ENCODE data around the gene TREML4. TPM values are rescaled to one million over a fixed set of nuclear protein-coding genes. Genes with fewer than 3 reads are reported as not detected.

Gene TREML4
- total RNA-seq, 2 experiments from 2014 or later = not detected

DNA sequence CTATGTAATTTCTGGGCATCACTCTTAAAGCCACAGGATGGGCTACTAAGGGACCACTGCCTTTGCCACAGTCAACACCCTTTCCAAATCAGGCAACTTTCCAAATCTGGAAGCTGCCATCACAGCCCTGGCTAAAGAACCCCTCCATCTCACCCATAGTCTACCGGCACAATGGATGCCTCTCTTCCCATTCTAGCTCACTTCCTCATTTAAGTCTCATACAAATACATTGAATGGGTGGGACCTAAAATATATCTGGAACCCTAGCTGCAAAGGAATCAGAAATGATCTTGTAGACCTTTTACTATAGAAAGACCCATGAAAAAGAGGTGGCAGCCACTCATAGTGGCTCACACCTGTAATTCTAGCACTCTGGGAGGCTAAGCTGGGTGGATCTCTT is 3.3 kb upstream of the TREML4 start:
- TF ChIP-seq, protein P1, sequence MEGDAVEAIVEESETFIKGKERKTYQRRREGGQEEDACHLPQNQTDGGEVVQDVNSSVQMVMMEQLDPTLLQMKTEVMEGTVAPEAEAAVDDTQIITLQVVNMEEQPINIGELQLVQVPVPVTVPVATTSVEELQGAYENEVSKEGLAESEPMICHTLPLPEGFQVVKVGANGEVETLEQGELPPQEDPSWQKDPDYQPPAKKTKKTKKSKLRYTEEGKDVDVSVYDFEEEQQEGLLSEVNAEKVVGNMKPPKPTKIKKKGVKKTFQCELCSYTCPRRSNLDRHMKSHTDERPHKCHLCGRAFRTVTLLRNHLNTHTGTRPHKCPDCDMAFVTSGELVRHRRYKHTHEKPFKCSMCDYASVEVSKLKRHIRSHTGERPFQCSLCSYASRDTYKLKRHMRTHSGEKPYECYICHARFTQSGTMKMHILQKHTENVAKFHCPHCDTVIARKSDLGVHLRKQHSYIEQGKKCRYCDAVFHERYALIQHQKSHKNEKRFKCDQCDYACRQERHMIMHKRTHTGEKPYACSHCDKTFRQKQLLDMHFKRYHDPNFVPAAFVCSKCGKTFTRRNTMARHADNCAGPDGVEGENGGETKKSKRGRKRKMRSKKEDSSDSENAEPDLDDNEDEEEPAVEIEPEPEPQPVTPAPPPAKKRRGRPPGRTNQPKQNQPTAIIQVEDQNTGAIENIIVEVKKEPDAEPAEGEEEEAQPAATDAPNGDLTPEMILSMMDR (IDR thresholded peaks at IDR 0.05) = no peak
- ChIA-PET CTCF (no interaction called here), POLR2A (no interaction called here)
- no peaks in the 10 kb centered on the region for H3K4me1 ChIP-seq (ENCODE audit: insufficient read depth, low read length)
- Mint-ChIP-seq H3K27ac (no peak overlapping the region), H3K36me3 (ENCODE audit: low read depth) (no peaks in the 10 kb centered on the region), H3K4me1 (ENCODE audit: low read depth) (peaks cover 5% of the 10 kb centered on the region), H3K4me3 (no peak overlapping the region), H3K9me3 (no peaks in the 10 kb centered on the region), H3K27me3 (peaks cover 22% of the 10 kb centered on the region)
- H3K9me3 ChIP-seq (ENCODE audit: control insufficient read depth in 1 of 2, insufficient read depth in 1 of 2, low read length in 2 of 2) = no peaks in the 10 kb centered on the region
- no peak overlapping the region for H3K27ac ChIP-seq (ENCODE audit: low read depth in 1 of 2, low read length in 2 of 2)
- ATAC-seq (ENCODE audit: poor library complexity) (no peak), DNase-seq (no peak)
- intact Hi-C loops (cut with DNase I, micrococcal nuclease) = no loop called here
- H3K4me3 ChIP-seq (ENCODE audit: low read length) = no peak overlapping the region
- H3K36me3 ChIP-seq (ENCODE audit: insufficient read depth, low read length) = no peaks in the 10 kb centered on the region
- H3K27me3 ChIP-seq (ENCODE audit: control insufficient read depth in 1 of 2, insufficient read depth in 2 of 2, low read length in 2 of 2) = no peaks in the 10 kb centered on the region

DNA sequence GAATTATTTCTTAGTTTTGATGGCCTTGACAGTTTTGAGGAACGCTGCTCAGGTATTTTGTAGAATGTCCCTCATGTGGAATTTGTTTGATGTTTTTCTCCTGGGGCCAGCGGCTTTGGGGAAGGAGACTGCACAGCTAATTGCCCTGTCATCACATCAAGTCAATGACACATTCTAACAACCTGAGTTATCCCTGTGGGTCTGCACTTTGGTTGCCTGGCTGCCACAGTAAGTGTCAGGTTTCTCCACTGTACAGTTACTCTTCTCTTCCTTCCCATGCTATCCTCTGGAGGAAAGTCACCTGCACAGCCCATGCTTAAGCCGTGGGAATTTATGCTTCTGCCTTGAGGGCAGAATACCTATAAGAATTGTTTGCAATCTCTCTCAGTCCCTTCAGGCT is 1.4 kb upstream of the TREML4 start:
- H3K27me3 Mint-ChIP-seq = peaks cover 22% of the 10 kb centered on the region
- DNase-seq = no peak
- ChIA-PET CTCF (no interaction called here), POLR2A (no interaction called here)
- Histone ChIP-seq H3K36me3 (ENCODE audit: insufficient read depth, low read length) (no peaks in the 10 kb centered on the region), H3K4me3 (ENCODE audit: low read length) (no peak overlapping the region), H3K27ac (ENCODE audit: low read depth in 1 of 2, low read length in 2 of 2) (no peak overlapping the region), H3K9me3 (ENCODE audit: control insufficient read depth in 1 of 2, insufficient read depth in 1 of 2, low read length in 2 of 2) (no peaks in the 10 kb centered on the region), H3K4me1 (ENCODE audit: insufficient read depth, low read length) (no peaks in the 10 kb centered on the region), H3K27me3 (ENCODE audit: control insufficient read depth in 1 of 2, insufficient read depth in 2 of 2, low read length in 2 of 2) (no peaks in the 10 kb centered on the region)
- H3K4me1 Mint-ChIP-seq (ENCODE audit: low read depth) = peaks cover 4% of the 10 kb centered on the region
- intact Hi-C loops (cut with DNase I, micrococcal nuclease) = no loop called here
- H3K4me3 Mint-ChIP-seq = no peak overlapping the region
- TF ChIP-seq, protein P1 (IDR thresholded peaks at IDR 0.05) = no peak
- no peak for ATAC-seq (ENCODE audit: poor library complexity)
- no peaks in the 10 kb centered on the region for H3K9me3 Mint-ChIP-seq
- no peaks in the 10 kb centered on the region for H3K36me3 Mint-ChIP-seq (ENCODE audit: low read depth)
- no peak overlapping the region for H3K27ac Mint-ChIP-seq

DNA sequence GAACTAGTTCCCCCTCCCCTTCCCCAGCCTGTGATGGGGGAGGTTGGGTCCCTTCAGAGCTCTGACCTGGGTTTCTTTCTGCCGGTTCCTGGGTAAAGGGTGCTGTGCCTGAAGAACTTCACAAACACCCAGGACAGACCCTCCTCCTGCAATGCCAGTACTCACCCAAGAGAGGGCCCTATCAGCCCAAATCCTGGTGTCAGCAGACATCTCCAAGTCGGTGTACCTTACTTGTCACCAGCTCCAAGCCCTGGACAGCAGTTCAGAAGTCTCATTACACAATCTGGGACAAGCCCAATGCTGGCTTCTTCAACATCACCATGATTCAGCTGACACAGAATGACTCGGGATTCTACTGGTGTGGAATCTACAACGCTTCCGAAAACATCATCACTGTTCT is 467 bp downstream of the TREML4 start:
- H3K4me3 ChIP-seq (ENCODE audit: low read length) = no peak overlapping the region
- Mint-ChIP-seq H3K36me3 (ENCODE audit: low read depth) (no peaks in the 10 kb centered on the region), H3K4me1 (ENCODE audit: low read depth) (no peaks in the 10 kb centered on the region), H3K9me3 (no peaks in the 10 kb centered on the region), H3K27ac (no peak overlapping the region), H3K4me3 (no peak overlapping the region), H3K27me3 (peaks cover 22% of the 10 kb centered on the region)
- ChIA-PET POLR2A (no interaction called here), CTCF (no interaction called here)
- no peaks in the 10 kb centered on the region for H3K4me1 ChIP-seq (ENCODE audit: insufficient read depth, low read length)
- TF ChIP-seq, protein P1 (IDR thresholded peaks at IDR 0.05) = no peak
- H3K27ac ChIP-seq (ENCODE audit: low read depth in 1 of 2, low read length in 2 of 2) = no peak overlapping the region
- ATAC-seq (ENCODE audit: poor library complexity) = no peak
- H3K27me3 ChIP-seq (ENCODE audit: control insufficient read depth in 1 of 2, insufficient read depth in 2 of 2, low read length in 2 of 2) = no peaks in the 10 kb centered on the region
- peak in 2 of 14 experiments; percentile 54 to 67 for DNase-seq
- H3K9me3 ChIP-seq (ENCODE audit: control insufficient read depth in 1 of 2, insufficient read depth in 1 of 2, low read length in 2 of 2) = no peaks in the 10 kb centered on the region
- intact Hi-C loops (cut with DNase I, micrococcal nuclease) = no loop called here
- no peaks in the 10 kb centered on the region for H3K36me3 ChIP-seq (ENCODE audit: insufficient read depth, low read length)

Data from CD4-positive, alpha-beta T cell (primary cell).